ENCODE measurements around the gene TNK2. TPM values are rescaled to one million over a fixed set of nuclear protein-coding genes. Genes with fewer than 3 reads are reported as not detected.

Gene TNK2
- polyA plus RNA-seq, 1 donor (not counting 4 experiments of a cell fraction or from before 2014, with no cell fraction given): 15.8 TPM

DNA sequence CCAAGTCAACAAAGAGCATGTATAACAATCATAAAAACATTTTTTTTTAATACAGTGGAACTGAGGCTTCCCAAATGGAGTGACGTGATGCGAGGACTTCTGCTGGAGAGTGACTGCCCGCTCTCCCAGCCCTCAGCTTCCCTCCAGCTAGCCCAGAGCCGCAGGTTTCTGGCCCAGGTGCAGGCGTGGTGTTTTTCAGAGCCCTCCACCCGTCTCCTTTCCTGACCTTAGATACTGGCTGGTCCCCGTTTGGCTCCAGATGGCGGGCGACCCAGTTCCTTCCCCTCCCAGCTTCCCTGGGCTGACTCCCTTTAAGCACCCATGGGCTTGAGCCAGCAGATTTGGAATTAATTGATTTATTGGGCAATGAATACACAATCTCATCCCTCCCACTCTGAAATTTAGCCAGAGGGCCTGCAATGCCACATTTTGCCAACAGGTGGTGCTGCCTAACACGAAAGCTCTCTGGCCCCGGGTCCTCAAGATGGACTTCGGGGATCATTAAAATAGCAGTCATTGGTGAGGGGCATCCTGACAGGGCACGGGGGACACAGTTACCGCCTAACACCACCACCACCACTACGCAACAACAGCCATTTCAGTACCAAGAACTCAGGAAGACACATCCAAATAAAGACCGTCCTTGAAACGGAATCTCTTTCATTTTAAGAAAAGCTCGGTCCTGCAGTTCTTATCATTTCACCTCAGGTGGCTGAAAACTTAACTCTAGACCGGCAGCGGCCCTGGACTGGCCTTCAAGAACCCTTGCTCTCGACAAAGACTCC is 49.1 kb downstream of the TNK2 start:
- Histone ChIP-seq H3K4me1 (ENCODE audit: control insufficient read depth, extremely low read depth, insufficient read depth, low read length) (peaks cover 24% of the 10 kb centered on the region), H3K4me2 (ENCODE audit: control insufficient read depth, extremely low read depth, insufficient read depth, low read depth, low read length) (peak overlapping the region; percentile 75), H3K4me3 (ENCODE audit: control insufficient read depth in 2 of 3, extremely low read depth in 1 of 3, insufficient read depth in 2 of 3, low read depth in 1 of 3, low read length in 3 of 3) (peak overlapping the region in 1 of 3 experiments; percentile 33), H3K79me2 (ENCODE audit: control insufficient read depth, insufficient read depth, low read length) (no peaks in the 10 kb centered on the region), H3K9me1 (ENCODE audit: control insufficient read depth, extremely low read depth, insufficient read depth, low read length) (no peaks in the 10 kb centered on the region), H3K27ac (ENCODE audit: control insufficient read depth, insufficient read depth, low read length) (no peak overlapping the region), H2AFZ (ENCODE audit: control insufficient read depth, low read length) (peak overlapping the region; percentile 62), H3K27me3 (ENCODE audit: control insufficient read depth, extremely low read depth, insufficient read depth, low read length) (no peaks in the 10 kb centered on the region), H3K36me3 (ENCODE audit: control insufficient read depth in 2 of 2, extremely low read depth in 1 of 2, insufficient read depth in 2 of 2, low read length in 2 of 2) (peaks cover 0 to under 1% of the 10 kb centered on the region in 2 experiments), H3K9me3 (ENCODE audit: control insufficient read depth, low read depth, low read length) (no peaks in the 10 kb centered on the region), H3K9ac (ENCODE audit: control insufficient read depth, extremely low read depth, insufficient read depth, low read length) (peak overlapping the region; percentile 29), H4K20me1 (ENCODE audit: control insufficient read depth, extremely low read depth, insufficient read depth, low read length) (no peaks in the 10 kb centered on the region)
- dilution Hi-C loops (cut with MboI; ENCODE audit: extremely low pct_ligation_motif_present, low sequenced_read_pairs): no loop called here
- DNase-seq (ENCODE audit: low read depth, low spot score) (no peak), FAIRE-seq (no peak)
- TF ChIP-seq, protein P1, sequence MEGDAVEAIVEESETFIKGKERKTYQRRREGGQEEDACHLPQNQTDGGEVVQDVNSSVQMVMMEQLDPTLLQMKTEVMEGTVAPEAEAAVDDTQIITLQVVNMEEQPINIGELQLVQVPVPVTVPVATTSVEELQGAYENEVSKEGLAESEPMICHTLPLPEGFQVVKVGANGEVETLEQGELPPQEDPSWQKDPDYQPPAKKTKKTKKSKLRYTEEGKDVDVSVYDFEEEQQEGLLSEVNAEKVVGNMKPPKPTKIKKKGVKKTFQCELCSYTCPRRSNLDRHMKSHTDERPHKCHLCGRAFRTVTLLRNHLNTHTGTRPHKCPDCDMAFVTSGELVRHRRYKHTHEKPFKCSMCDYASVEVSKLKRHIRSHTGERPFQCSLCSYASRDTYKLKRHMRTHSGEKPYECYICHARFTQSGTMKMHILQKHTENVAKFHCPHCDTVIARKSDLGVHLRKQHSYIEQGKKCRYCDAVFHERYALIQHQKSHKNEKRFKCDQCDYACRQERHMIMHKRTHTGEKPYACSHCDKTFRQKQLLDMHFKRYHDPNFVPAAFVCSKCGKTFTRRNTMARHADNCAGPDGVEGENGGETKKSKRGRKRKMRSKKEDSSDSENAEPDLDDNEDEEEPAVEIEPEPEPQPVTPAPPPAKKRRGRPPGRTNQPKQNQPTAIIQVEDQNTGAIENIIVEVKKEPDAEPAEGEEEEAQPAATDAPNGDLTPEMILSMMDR (optimal IDR thresholded peaks at IDR 0.05 in 1 of 3, IDR thresholded peaks at IDR 0.05 in 1 of 3, conservative IDR thresholded peaks at IDR 0.05 in 1 of 3; ENCODE audit: extremely low read depth in 1 of 3, insufficient read depth in 2 of 3, low read length in 3 of 3): peak; percentile 87 to 97 (median 88)
- no peak for TF ChIP-seq EZH2 (IDR thresholded peaks at IDR 0.05; ENCODE audit: low read length)

DNA sequence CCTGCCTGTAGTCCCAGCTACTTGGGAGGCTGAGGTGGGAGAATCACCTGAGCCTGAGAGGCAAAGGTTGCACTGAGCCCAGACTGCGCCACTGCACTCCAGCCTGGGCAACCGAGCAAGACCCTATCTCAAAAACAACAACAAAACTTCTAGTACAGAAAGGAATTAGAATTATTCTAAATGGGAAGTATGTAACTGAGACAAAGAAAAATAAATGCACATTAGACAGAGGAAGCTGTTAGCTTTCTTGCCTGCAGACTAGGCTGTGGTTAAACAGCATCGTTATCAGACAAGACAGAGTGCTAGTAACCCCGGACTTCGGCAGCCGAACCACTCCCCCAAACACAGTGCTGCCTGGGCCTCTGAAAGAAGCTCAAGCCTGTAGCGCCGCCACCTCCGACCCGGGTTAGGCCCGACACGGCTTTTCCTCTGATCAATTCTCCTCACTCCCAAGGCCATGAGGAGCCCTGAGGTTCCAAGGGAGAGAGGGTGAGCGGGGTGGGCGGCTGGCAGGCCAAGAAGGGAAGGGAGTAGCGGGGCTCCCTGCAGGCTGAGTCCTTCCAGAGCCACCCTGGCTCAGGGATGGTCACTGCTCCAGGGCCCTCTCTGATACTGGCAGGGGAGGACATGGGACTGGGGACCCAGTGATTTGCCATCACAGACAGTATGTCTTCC is 51.8 kb downstream of the TNK2 start:
- no peaks in the 10 kb centered on the region for H3K9me1 ChIP-seq (ENCODE audit: control insufficient read depth, extremely low read depth, insufficient read depth, low read length)
- no peaks in the 10 kb centered on the region for H3K36me3 ChIP-seq (ENCODE audit: control insufficient read depth in 2 of 2, extremely low read depth in 1 of 2, insufficient read depth in 2 of 2, low read length in 2 of 2)
- FAIRE-seq (no peak), DNase-seq (ENCODE audit: low read depth, low spot score) (no peak)
- TF ChIP-seq, protein P1 (optimal IDR thresholded peaks at IDR 0.05 in 1 of 3, IDR thresholded peaks at IDR 0.05 in 1 of 3, conservative IDR thresholded peaks at IDR 0.05 in 1 of 3; ENCODE audit: extremely low read depth in 1 of 3, insufficient read depth in 2 of 3, low read length in 3 of 3): no peak
- TF ChIP-seq EZH2 (IDR thresholded peaks at IDR 0.05; ENCODE audit: low read length): no peak
- H3K79me2 ChIP-seq (ENCODE audit: control insufficient read depth, insufficient read depth, low read length): no peaks in the 10 kb centered on the region
- peaks cover 14% of the 10 kb centered on the region for H3K4me1 ChIP-seq (ENCODE audit: control insufficient read depth, extremely low read depth, insufficient read depth, low read length)
- H2AFZ ChIP-seq (ENCODE audit: control insufficient read depth, low read length): no peak overlapping the region
- H3K4me3 ChIP-seq (ENCODE audit: control insufficient read depth in 2 of 3, extremely low read depth in 1 of 3, insufficient read depth in 2 of 3, low read depth in 1 of 3, low read length in 3 of 3): no peak overlapping the region
- no peaks in the 10 kb centered on the region for H3K9me3 ChIP-seq (ENCODE audit: control insufficient read depth, low read depth, low read length)
- dilution Hi-C loops (cut with MboI; ENCODE audit: extremely low pct_ligation_motif_present, low sequenced_read_pairs): no loop called here
- H3K27ac ChIP-seq (ENCODE audit: control insufficient read depth, insufficient read depth, low read length): no peak overlapping the region
- H3K4me2 ChIP-seq (ENCODE audit: control insufficient read depth, extremely low read depth, insufficient read depth, low read depth, low read length): no peak overlapping the region
- no peaks in the 10 kb centered on the region for H4K20me1 ChIP-seq (ENCODE audit: control insufficient read depth, extremely low read depth, insufficient read depth, low read length)
- no peak overlapping the region for H3K9ac ChIP-seq (ENCODE audit: control insufficient read depth, extremely low read depth, insufficient read depth, low read length)
- H3K27me3 ChIP-seq (ENCODE audit: control insufficient read depth, extremely low read depth, insufficient read depth, low read length): no peaks in the 10 kb centered on the region

All from keratinocyte (primary cell).